IMR-90 (cell line): ENCODE results near the gene TECPR2. TPM values are rescaled to one million over a fixed set of nuclear protein-coding genes. Genes with fewer than 3 reads are reported as not detected.

ENCODE experiments used
- ATAC-seq: fragments of 200-7000 bp; cut with Tn5 transposase; 2 replicates; pipeline ENCODE4 v1.9.1; 2020; ENCODE audit warnings: low read depth, mild to moderate bottlenecking, moderate library complexity
- BruUV-seq: library from RNA; stranded (reverse); fragments of 400-500 nt; replicated peaks from 2 replicates; lab custom pipeline; 2021; lab: Mats Ljungman, UMichigan
- CTCF ChIA-PET: fragments of 300-600 bp; formaldehyde crosslinking; extraction: SDS; loops from one replicate; lab custom pipeline; 2021; ENCODE audit warnings: antibody characterized with exemption; lab: Yijun Ruan, JAX
- POLR2A ChIA-PET: fragments of 300-600 bp; sonication (Branson Sonifier 250); formaldehyde crosslinking; loops from one replicate; lab custom pipeline; 2022; ENCODE audit warnings: antibody characterized with exemption; ENCODE audit not compliant: unreplicated experiment; lab: Charles Lee
- DNase-seq: peaks from one replicate; pipeline ENCODE4 v3.0.0; 2013
- H2AFZ ChIP-seq: replicated peaks from 2 replicates; pipeline ENCODE3; 2013; ENCODE audit warnings: low read length, mild to moderate bottlenecking; ENCODE audit not compliant: poor library complexity
- H2AK5ac ChIP-seq: 2 replicates; pipeline ENCODE4 v1.6.1; 2013; ENCODE audit warnings: low read depth, low read length, inconsistent platforms
- H2AK9ac ChIP-seq: replicated peaks from 2 replicates; pipeline ENCODE3; 2013; ENCODE audit warnings: mild to moderate bottlenecking, low read depth, low read length, moderate library complexity; ENCODE audit not compliant: poor library complexity
- H2BK120ac ChIP-seq: 2 replicates; pipeline ENCODE4 v1.6.1; 2013; ENCODE audit warnings: low read depth, low read length, inconsistent platforms
- H2BK15ac ChIP-seq: 3 replicates; pipeline ENCODE4 v1.6.1; 2013; ENCODE audit warnings: low read depth, low read length, inconsistent platforms
- H2BK20ac ChIP-seq: 2 replicates; pipeline ENCODE4 v1.6.1; 2013; ENCODE audit warnings: low read depth, mild to moderate bottlenecking, inconsistent platforms, low read length, moderate library complexity
- H2BK5ac ChIP-seq: 2 replicates; pipeline ENCODE4 v1.6.1; 2013; ENCODE audit warnings: mild to moderate bottlenecking, low read depth, low read length, inconsistent platforms; ENCODE audit not compliant: poor library complexity, severe bottlenecking
- H3K14ac ChIP-seq: replicated peaks from 2 replicates; pipeline ENCODE4 v1.6.1; 2013; ENCODE audit warnings: low read depth, low read length, inconsistent platforms
- H3K18ac ChIP-seq: 2 replicates; pipeline ENCODE4 v1.6.1; 2013; ENCODE audit warnings: low read depth, low read length, control low read depth
- H3K23ac ChIP-seq: 2 replicates; pipeline ENCODE4 v1.6.1; 2013; ENCODE audit warnings: low read depth, low read length, inconsistent platforms
- H3K27ac ChIP-seq: 2 replicates; pipeline ENCODE4 v1.5.1; 2013; ENCODE audit warnings: mild to moderate bottlenecking, control low read depth, low read length; ENCODE audit not compliant: insufficient read depth
- H3K27me3 ChIP-seq: 2 replicates; pipeline ENCODE4 v1.6.1; 2013; ENCODE audit warnings: low read length; ENCODE audit not compliant: control insufficient read depth, insufficient read depth
- H3K36me3 ChIP-seq: 2 replicates; pipeline ENCODE4 v1.6.1; 2013; ENCODE audit warnings: low read length, mixed read lengths; ENCODE audit not compliant: control insufficient read depth, insufficient read depth
- H3K4ac ChIP-seq: 2 replicates; pipeline ENCODE4 v1.6.1; 2013; ENCODE audit warnings: low read depth, low read length, inconsistent platforms
- H3K4me1 ChIP-seq: 2 replicates; pipeline ENCODE4 v1.6.1; 2013; ENCODE audit warnings: low read length, mixed read lengths; ENCODE audit not compliant: control insufficient read depth, insufficient read depth
- H3K4me2 ChIP-seq: 2 replicates; pipeline ENCODE4 v1.6.1; 2013; ENCODE audit warnings: low read depth, mild to moderate bottlenecking, control low read depth, low read length, moderate library complexity
- H3K4me3 ChIP-seq: 2 replicates; pipeline ENCODE4 v1.5.1; 2013; ENCODE audit warnings: low read depth, mild to moderate bottlenecking, control low read depth, low read length, moderate library complexity; ENCODE audit not compliant: insufficient read depth
- H3K56ac ChIP-seq: 2 replicates; pipeline ENCODE4 v1.6.1; 2013; ENCODE audit warnings: low read length, inconsistent platforms; ENCODE audit not compliant: insufficient read depth; ENCODE audit errors: extremely low read depth
- H3K79me1 ChIP-seq, 2 experiments: 2 replicates each; pipeline ENCODE4 v1.6.1; 2013; ENCODE audit warnings: low read length in 2 of 2, inconsistent platforms in 1 of 2, low read depth in 1 of 2
- H3K9ac ChIP-seq: 2 replicates; pipeline ENCODE4 v1.6.1; 2013; ENCODE audit warnings: low read depth, low read length, control low read depth
- H3K9me1 ChIP-seq: 2 replicates; pipeline ENCODE4 v1.6.1; 2013; ENCODE audit warnings: low read length, inconsistent platforms; ENCODE audit not compliant: insufficient read depth
- H3K9me3 ChIP-seq: 2 replicates; pipeline ENCODE4 v1.6.1; 2013; ENCODE audit warnings: low read length; ENCODE audit not compliant: control insufficient read depth, insufficient read depth
- H4K20me1 ChIP-seq: 2 replicates; pipeline ENCODE4 v1.6.1; 2013; ENCODE audit warnings: low read length, inconsistent platforms; ENCODE audit not compliant: insufficient read depth
- H4K5ac ChIP-seq: 2 replicates; pipeline ENCODE4 v1.6.1; 2013; ENCODE audit warnings: mild to moderate bottlenecking, low read depth, low read length, control low read depth
- H4K8ac ChIP-seq, 2 experiments: 2 replicates each; pipeline ENCODE4 v1.6.1; 2013; ENCODE audit warnings: low read depth in 2 of 2, low read length in 2 of 2, control low read depth in 1 of 2, inconsistent platforms in 1 of 2
- H4K91ac ChIP-seq: 2 replicates; pipeline ENCODE4 v1.6.1; 2013; ENCODE audit warnings: low read depth, low read length, inconsistent platforms; ENCODE audit not compliant: insufficient read depth
- CHD1 ChIP-seq: IDR thresholded peaks from 2 replicates; pipeline ENCODE4 v1.6.1; 2012; ENCODE audit warnings: low read depth, low read length, improper control_type of control experiment
- MXI1 ChIP-seq: IDR thresholded peaks from 2 replicates; pipeline ENCODE4 v1.6.1; 2012; ENCODE audit warnings: low read depth, mild to moderate bottlenecking, low read length, moderate library complexity, borderline replicate concordance
- WGBS, 2 experiments: methylation state at CpG; one replicate each; pipeline versions ENCODE4 v1.1.5 to v1.1.7; 2013; ENCODE audit warnings: missing lambda C conversion rate in 2 of 2; ENCODE audit not compliant: insufficient read length in 1 of 2; ENCODE audit errors: extremely low coverage in 2 of 2; 5-methylcytosine and 5-hydroxymethylcytosine counted together
- dilution Hi-C: fragments of 300-500 bp; cut with HindIII; formaldehyde crosslinking; loops from one replicate; pipeline ENCODE4 v1.14.3; 2018; ENCODE audit warnings: low sequenced_read_pairs; ENCODE audit not compliant: unreplicated experiment
- in situ Hi-C: fragments of 300-500 bp; cut with MboI; formaldehyde crosslinking; loops from 3 replicates; pipeline ENCODE4 v1.14.3; 2019; ENCODE audit warnings: low sequenced_read_pairs, inconsistent platforms, mixed read lengths
- intact Hi-C: fragments of 100-400 bp; cut with micrococcal nuclease; formaldehyde crosslinking; loops from 2 replicates; pipeline ENCODE4 v1.10.0; 2022
- polyA plus RNA-seq, 3 experiments: library from polyadenylated mRNA; depleted of rRNA; stranded (reverse); fragments of >200 nt; gene quantifications; 2 replicates each; pipeline ENCODE4 v1.2.3, GENCODE V29; 2012; ENCODE audit warnings: low replicate concordance in 1 of 3
- total RNA-seq: library from RNA; depleted of rRNA; stranded (reverse); fragments of >200 nt; gene quantifications from 2 replicates; pipeline ENCODE4 v1.2.3, GENCODE V29; 2012

TECPR2 gene
- total and polyA plus RNA-seq, 2 of the 4 experiments (the other 2 are of a cell fraction) = 9.5 to 11.7 TPM

GRCh38 chr14:102363182-102363943 is 622 bp downstream of the TECPR2 start:
- H3K27ac ChIP-seq = peak overlapping the region; percentile 74
- peak overlapping the region; percentile 91 for H3K9ac ChIP-seq
- H3K4me1 ChIP-seq = peaks cover 7% of the 10 kb centered on the region
- peak overlapping the region; percentile 36 for H2BK5ac ChIP-seq
- intact Hi-C loops (no loop called here), in situ Hi-C loops (no loop called here), dilution Hi-C loops (no loop called here)
- peaks cover 59 to 78% of the 10 kb centered on the region in 2 experiments for H3K79me1 ChIP-seq
- peaks cover 15% of the 10 kb centered on the region for H3K9me1 ChIP-seq
- ChIA-PET POLR2A (interaction anchor here (0.6 kb wide), 2 partner anchors 55 to 1848 kb away, joined by 3 to 19 read pairs; no protein-coding TSS in a partner anchor), CTCF (no interaction called here)
- peak overlapping the region; percentile 98 for H3K4me2 ChIP-seq
- H3K36me3 ChIP-seq = peaks cover 6% of the 10 kb centered on the region
- peak overlapping the region; percentile 56; the same call in 1 of the 2 replicates for H2AK5ac ChIP-seq
- no peak overlapping the region for H2BK20ac ChIP-seq
- ATAC-seq (peak; percentile 57), DNase-seq (peak; percentile 50)
- no peaks in the 10 kb centered on the region for H3K9me3 ChIP-seq
- peak overlapping the region; percentile 96 for H2AFZ ChIP-seq
- peak overlapping the region; percentile 17 to 44; a peak in 2 of 4 replicates for H4K8ac ChIP-seq
- peak overlapping the region; percentile 90 for H3K4me3 ChIP-seq
- no TSS peak for BruUV-seq
- H4K91ac ChIP-seq = peak overlapping the region; percentile 31; the same call in 1 of the 2 replicates
- peak overlapping the region; percentile 83 for H2AK9ac ChIP-seq
- H3K18ac ChIP-seq = 0 out of 2 replicates have a peak overlapping the region, but pooled peaks have one; percentile 6
- H3K27me3 ChIP-seq = no peaks in the 10 kb centered on the region
- H4K5ac ChIP-seq = peak overlapping the region; percentile 14
- WGBS, 2 experiments = 0% methylated on average over 15 of the region's 53 CpGs; no CpG with 5 or more reads in 1 of the 2 experiments
- peak overlapping the region; percentile 42 for H3K56ac ChIP-seq
- peak overlapping the region; percentile 79 for H3K4ac ChIP-seq
- H3K14ac ChIP-seq = peak overlapping the region; percentile 93
- H2BK15ac ChIP-seq = no peak overlapping the region
- H3K23ac ChIP-seq = peak overlapping the region; percentile 89
- H4K20me1 ChIP-seq = peaks cover 14% of the 10 kb centered on the region
- H2BK120ac ChIP-seq = no peak overlapping the region
- TF ChIP-seq MXI1 (peak; percentile 5; the same call in 1 of the 2 replicates), CHD1 (no peak)
